WERI-Rb-1 (cell line): ENCODE measurements around the gene ZRANB1.

Experiments used
- DNase-seq: peaks from one replicate; pipeline ENCODE4 v3.0.0-alpha.2; 2020
- H3K27ac ChIP-seq: fragments of 250-450 bp; sonication (Bioruptor Pico); 2 replicates; pipeline ENCODE4 v1.5.1; 2020; ENCODE audit warnings: mild to moderate bottlenecking, moderate library complexity
- H3K27me3 ChIP-seq: fragments of 250-450 bp; sonication (Bioruptor Pico); 2 replicates; pipeline ENCODE4 v1.5.1; 2021; ENCODE audit warnings: mild to moderate bottlenecking, low read depth, moderate library complexity; ENCODE audit not compliant: insufficient read depth, severe bottlenecking
- H3K36me3 ChIP-seq: fragments of 250-450 bp; sonication (Bioruptor Pico); 2 replicates; pipeline ENCODE4 v1.5.1; 2020; ENCODE audit warnings: mild to moderate bottlenecking, moderate library complexity
- H3K4me3 ChIP-seq: 2 replicates; pipeline ENCODE4 v1.5.1; 2011; ENCODE audit warnings: low read depth, mild to moderate bottlenecking, control low read depth, low read length
- H3K9me3 ChIP-seq: fragments of 250-450 bp; sonication (Bioruptor Pico); 2 replicates; pipeline ENCODE4 v1.5.1; 2021; ENCODE audit warnings: mild to moderate bottlenecking, moderate library complexity; ENCODE audit not compliant: severe bottlenecking
- TF ChIP-seq, protein P1 (sequence below): IDR thresholded peaks from 2 replicates; pipeline ENCODE4 v1.5.1; 2011; ENCODE audit warnings: low read depth, mild to moderate bottlenecking, control low read depth, inconsistent platforms, low read length

ZRANB1 gene

DNA sequence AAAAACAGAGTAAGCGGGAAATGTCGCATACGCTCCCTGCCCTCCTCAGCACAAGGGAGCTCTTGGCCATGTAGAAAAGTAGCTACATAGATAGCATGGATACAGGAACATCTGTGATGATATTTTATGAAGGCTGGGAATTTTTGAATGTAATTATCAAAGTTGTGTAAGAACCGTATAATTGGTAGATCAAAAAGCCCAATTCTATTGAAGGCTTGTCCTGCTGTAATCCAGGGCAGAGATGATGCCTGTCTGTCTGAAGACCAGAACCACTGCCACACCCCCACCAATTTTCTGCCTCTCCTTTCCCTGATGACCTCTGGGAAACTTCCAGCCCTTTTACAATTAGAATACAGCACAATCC, 51.4 kb downstream of the ZRANB1 start:
- Histone ChIP-seq H3K27ac (no peak overlapping the region), H3K4me3 (no peak overlapping the region), H3K27me3 (no peaks in the 10 kb centered on the region), H3K36me3 (peaks cover 87% of the 10 kb centered on the region), H3K9me3 (no peaks in the 10 kb centered on the region)
- no peak for DNase-seq
- TF ChIP-seq, protein P1, sequence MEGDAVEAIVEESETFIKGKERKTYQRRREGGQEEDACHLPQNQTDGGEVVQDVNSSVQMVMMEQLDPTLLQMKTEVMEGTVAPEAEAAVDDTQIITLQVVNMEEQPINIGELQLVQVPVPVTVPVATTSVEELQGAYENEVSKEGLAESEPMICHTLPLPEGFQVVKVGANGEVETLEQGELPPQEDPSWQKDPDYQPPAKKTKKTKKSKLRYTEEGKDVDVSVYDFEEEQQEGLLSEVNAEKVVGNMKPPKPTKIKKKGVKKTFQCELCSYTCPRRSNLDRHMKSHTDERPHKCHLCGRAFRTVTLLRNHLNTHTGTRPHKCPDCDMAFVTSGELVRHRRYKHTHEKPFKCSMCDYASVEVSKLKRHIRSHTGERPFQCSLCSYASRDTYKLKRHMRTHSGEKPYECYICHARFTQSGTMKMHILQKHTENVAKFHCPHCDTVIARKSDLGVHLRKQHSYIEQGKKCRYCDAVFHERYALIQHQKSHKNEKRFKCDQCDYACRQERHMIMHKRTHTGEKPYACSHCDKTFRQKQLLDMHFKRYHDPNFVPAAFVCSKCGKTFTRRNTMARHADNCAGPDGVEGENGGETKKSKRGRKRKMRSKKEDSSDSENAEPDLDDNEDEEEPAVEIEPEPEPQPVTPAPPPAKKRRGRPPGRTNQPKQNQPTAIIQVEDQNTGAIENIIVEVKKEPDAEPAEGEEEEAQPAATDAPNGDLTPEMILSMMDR = no peak

DNA sequence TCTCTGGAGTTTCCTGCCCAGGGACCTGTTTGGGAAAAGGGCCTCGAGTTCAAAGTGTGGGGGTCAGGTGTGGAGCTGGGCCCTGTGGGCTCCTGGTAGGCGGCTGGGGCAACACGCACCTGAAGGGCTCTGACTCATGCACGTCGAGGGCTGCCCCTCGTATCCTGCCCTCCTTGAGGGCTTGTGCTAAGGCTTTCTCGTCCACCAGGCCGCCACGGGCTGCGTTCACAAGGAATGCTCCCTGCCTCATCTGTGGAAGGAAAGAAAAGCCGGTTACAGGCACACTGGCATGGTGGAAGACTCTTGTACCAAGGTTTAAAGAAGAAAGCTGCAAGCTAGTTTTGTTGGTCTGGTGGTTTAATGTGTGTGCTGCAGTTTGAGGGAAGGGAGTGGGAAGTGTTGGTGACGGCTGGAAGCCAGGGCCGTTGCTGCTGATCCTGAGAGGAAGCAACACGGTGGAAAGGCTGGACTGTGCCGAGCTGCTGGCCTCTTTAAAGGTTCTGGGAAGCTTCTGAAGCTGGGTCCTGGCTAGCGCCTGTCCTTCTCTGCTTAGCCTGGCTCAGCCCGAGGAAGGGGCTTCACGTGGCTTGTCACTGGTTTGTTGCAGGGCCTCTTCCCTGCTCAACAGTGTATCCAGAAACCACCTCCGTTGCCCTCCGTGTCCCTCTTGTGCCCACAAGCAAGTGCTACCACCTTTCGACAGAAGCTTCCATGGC, 52.0 kb downstream of the ZRANB1 start:
- Histone ChIP-seq H3K27ac (no peak overlapping the region), H3K9me3 (no peaks in the 10 kb centered on the region), H3K36me3 (peaks cover 92% of the 10 kb centered on the region), H3K27me3 (no peaks in the 10 kb centered on the region), H3K4me3 (no peak overlapping the region)
- no peak for DNase-seq
- TF ChIP-seq, protein P1 = no peak

DNA sequence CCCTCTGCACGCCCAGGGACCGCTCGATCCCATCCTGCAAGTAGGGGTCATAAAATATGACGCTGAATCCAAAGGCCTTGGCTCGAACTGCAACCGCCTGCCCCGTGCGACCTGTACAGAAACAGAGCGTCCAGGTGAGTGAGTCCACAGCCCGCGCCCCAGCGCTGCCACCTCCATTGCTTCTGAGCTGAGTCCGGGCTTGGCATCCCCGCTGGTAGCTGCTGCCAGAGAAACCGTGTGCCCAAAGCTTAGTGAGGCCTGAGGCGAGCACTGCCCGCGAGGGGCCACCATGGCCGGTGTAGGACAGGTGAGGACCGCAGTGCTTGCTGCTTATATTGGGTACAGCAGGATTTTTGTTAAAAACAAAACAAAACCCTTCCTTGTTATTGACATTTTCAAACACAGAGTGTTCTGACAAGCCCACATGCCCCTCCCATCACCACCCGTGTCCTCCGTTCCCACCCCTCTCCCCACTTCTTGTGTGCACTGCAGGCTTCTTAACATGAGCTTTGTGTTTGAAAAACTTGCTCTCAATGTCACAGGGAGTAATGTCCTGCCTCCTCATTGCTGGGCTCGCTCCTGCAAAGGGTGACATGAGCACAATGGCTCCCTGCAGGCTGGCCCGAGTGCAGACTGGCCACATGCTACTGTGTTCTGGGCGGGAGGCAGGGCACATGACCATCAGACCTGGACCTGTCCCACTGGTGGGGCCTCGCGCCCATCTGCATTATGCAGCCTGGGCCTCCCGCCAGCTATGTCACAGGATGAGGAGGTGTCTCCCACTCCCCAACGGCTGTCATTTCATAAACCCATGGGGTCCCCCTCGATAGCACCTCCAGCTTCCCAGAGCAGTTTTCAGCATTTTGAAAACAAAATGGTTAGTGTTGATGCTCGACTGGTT, 52.9 kb downstream of the ZRANB1 start:
- H3K27ac ChIP-seq = no peak overlapping the region
- TF ChIP-seq, protein P1 = no peak
- H3K36me3 ChIP-seq = peaks cover 92% of the 10 kb centered on the region
- H3K9me3 ChIP-seq = no peaks in the 10 kb centered on the region
- no peaks in the 10 kb centered on the region for H3K27me3 ChIP-seq
- no peak for DNase-seq
- no peak overlapping the region for H3K4me3 ChIP-seq

DNA sequence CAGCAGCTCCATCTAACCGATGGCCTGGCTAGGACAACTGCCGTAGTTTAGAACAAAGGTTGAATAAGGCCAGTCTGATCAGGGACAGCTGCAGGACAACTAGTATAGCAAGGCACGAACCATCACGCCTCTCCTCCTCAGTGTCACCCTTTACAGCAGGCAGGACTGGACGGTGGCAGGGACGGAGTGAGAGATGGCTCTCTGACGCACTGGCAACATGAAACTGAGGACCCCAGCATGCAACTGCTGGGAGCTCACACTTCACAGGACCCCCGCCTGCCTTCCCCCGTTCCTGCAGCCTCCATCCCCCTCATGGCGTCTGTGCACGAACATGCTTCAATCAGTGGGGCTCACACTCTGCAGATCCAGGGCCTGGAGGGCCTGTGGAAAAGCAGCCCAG, 53.7 kb downstream of the ZRANB1 start:
- Histone ChIP-seq H3K4me3 (no peak overlapping the region), H3K27me3 (no peaks in the 10 kb centered on the region), H3K9me3 (no peaks in the 10 kb centered on the region), H3K27ac (no peak overlapping the region), H3K36me3 (peaks cover 94% of the 10 kb centered on the region)
- TF ChIP-seq, protein P1 = no peak
- DNase-seq = no peak

DNA sequence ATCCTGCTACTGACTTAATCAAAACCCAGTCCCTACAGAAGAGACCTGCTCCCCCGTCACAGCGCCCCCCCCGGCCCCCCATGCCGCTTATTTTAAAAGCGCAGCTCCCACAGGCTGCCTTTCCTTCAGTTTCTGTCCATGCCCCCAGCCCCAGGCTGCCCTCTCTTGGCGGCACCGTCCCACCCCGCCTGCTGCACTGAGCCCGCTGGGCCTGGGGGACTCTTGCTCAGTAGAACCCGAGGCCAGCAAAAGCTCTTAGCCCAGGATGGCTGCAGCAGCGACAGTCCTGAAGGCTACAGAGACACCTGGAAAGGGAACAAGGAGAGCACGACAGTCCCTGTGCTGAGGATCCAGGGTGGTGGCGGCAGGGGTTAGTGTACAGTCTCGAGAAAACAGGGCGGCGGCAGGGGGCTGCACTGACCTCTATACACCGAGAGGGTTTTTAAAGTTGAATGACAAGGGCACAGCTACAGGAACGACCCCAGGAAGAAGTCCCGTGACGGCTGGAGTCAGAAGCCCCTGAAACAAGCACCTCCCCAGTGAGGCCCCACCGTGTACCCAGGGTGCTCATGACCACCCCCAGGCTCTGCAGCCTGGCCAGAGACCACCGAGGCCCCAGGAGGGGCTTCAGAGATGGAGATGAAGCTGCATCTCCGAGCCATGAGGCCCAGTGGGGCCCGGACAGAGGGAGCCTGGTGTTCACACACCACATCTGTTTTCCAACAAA, 54.4 kb downstream of the ZRANB1 start:
- Histone ChIP-seq H3K4me3 (no peak overlapping the region), H3K36me3 (peaks cover 94% of the 10 kb centered on the region), H3K27me3 (no peaks in the 10 kb centered on the region), H3K9me3 (no peaks in the 10 kb centered on the region), H3K27ac (no peak overlapping the region)
- DNase-seq = no peak
- TF ChIP-seq, protein P1 = no peak
